MCF 10A (cell line): Measurements from ENCODE around the gene PDIK1L. TPM values are rescaled to one million over a fixed set of nuclear protein-coding genes. Genes with fewer than 3 reads are reported as not detected.

Source experiments
- BruUV-seq: library from RNA; stranded (reverse); fragments of 400-500 nt; replicated peaks from 2 replicates; lab custom pipeline; 2021; lab: Mats Ljungman, UMichigan
- CTCF ChIA-PET: fragments of 300-600 bp; sonication (Branson Sonifier 250); formaldehyde crosslinking; extraction: SDS; loops from one replicate; lab custom pipeline; 2021; ENCODE audit warnings: antibody characterized with exemption, inconsistent platforms; lab: Yijun Ruan, JAX
- POLR2A ChIA-PET: fragments of 300-600, 350-650 bp; sonication (Branson Sonifier 250); formaldehyde crosslinking; extraction: SDS; loops from one replicate; lab custom pipeline; 2020; ENCODE audit warnings: antibody characterized with exemption, inconsistent platforms; lab: Yijun Ruan, JAX
- DNase-seq: peaks from one replicate; pipeline ENCODE4 v3.0.0-alpha.2; 2018; ENCODE audit not compliant: unreplicated experiment
- H3K27ac Mint-ChIP-seq: one replicate; pipeline ENCODE4 v1.8.0; 2022; ENCODE audit warnings: mild to moderate bottlenecking, low read depth, mixed read lengths; ENCODE audit not compliant: unreplicated experiment
- H3K27me3 Mint-ChIP-seq: one replicate; pipeline ENCODE4 v1.8.0; 2022; ENCODE audit warnings: mixed read lengths; ENCODE audit not compliant: insufficient read depth, unreplicated experiment
- H3K36me3 Mint-ChIP-seq: one replicate; pipeline ENCODE4 v1.8.0; 2022; ENCODE audit warnings: mild to moderate bottlenecking, moderate library complexity, mixed read lengths; ENCODE audit not compliant: insufficient read depth, unreplicated experiment
- H3K4me1 Mint-ChIP-seq: one replicate; pipeline ENCODE4 v1.8.0; 2022; ENCODE audit warnings: mixed read lengths; ENCODE audit not compliant: insufficient read depth, unreplicated experiment
- H3K4me3 Mint-ChIP-seq: one replicate; pipeline ENCODE4 v1.8.0; 2022; ENCODE audit warnings: mild to moderate bottlenecking, moderate library complexity, mixed read lengths; ENCODE audit not compliant: unreplicated experiment
- H3K9me3 Mint-ChIP-seq: one replicate; pipeline ENCODE4 v1.8.0; 2022; ENCODE audit warnings: mixed read lengths; ENCODE audit not compliant: unreplicated experiment
- intact Hi-C: fragments of 100-400 bp; cut with micrococcal nuclease; formaldehyde crosslinking; loops from 2 replicates; pipeline ENCODE4 v1.14.1; 2022
- total RNA-seq: library from RNA; stranded (reverse); gene quantifications from 2 replicates; pipeline ENCODE4 v1.2.3, GENCODE V29; 2022
- TF ChIP-seq, protein P1 (sequence below): fragments of 200-600 bp; IDR thresholded peaks from one replicate; pipeline ENCODE4 v1.8.0; 2022; ENCODE audit warnings: antibody characterized with exemption, mild to moderate bottlenecking; ENCODE audit not compliant: unreplicated experiment

The PDIK1L gene
- total RNA-seq, 1 experiment from 2014 or later = 10.9 TPM

DNA sequence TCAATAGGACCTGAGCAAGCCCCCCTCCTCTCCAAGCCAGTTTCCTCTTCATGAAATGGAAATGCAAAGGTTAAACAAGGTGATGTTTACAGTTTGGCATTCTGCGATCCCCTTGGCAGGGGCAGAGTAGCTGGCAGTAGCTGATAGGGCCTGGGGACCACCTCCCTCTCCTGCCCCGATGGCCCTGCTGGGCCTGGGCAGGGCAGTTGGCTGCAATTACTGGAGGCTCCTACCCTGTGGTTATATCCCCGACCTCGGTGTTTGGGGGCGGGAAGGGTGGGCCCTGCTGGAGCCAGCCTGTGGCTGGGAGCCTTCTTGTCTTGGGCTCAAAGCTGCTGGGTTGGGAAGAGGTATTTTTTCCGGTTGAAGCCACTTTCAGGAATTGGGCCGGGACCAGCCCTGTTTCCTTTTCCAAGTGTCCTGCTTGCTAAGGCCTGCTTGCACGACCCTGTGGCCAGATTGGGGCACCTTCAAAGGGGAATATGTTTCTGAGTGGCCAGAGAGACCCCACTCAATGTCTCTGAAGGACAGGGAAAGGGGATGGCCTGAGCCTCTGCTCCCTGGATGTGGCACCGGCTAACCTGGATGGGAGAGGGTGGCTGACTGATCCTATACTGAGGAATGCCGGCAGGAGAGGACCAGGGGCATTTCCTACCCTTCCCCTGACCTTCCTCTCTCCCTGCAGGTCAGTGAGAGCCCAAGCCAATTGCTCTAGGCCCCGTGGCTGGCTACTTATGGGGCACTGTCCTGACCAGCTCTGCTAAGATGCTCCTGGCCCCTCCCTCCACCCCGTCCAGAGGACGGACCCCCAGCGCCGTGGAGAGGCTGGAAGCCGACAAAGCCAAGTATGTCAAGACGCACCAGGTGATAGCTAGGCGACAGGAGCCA lies 49.1 kb downstream of the PDIK1L start:
- TF ChIP-seq, protein P1, sequence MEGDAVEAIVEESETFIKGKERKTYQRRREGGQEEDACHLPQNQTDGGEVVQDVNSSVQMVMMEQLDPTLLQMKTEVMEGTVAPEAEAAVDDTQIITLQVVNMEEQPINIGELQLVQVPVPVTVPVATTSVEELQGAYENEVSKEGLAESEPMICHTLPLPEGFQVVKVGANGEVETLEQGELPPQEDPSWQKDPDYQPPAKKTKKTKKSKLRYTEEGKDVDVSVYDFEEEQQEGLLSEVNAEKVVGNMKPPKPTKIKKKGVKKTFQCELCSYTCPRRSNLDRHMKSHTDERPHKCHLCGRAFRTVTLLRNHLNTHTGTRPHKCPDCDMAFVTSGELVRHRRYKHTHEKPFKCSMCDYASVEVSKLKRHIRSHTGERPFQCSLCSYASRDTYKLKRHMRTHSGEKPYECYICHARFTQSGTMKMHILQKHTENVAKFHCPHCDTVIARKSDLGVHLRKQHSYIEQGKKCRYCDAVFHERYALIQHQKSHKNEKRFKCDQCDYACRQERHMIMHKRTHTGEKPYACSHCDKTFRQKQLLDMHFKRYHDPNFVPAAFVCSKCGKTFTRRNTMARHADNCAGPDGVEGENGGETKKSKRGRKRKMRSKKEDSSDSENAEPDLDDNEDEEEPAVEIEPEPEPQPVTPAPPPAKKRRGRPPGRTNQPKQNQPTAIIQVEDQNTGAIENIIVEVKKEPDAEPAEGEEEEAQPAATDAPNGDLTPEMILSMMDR = no peak
- intact Hi-C loops = no loop called here
- BruUV-seq = no TSS peak
- no peaks in the 10 kb centered on the region for H3K36me3 Mint-ChIP-seq
- no peak overlapping the region for H3K4me3 Mint-ChIP-seq
- CTCF ChIA-PET = interaction anchor here (1.1 to 1.2 kb wide), 2 partner anchors 9 to 15 kb away, joined by 3 to 4 read pairs; partner anchors contain the start of gene ZNF593
- no peaks in the 10 kb centered on the region for H3K9me3 Mint-ChIP-seq
- DNase-seq = no peak
- POLR2A ChIA-PET = no interaction called here
- no peak overlapping the region for H3K27ac Mint-ChIP-seq
- no peaks in the 10 kb centered on the region for H3K4me1 Mint-ChIP-seq
- no peaks in the 10 kb centered on the region for H3K27me3 Mint-ChIP-seq

DNA sequence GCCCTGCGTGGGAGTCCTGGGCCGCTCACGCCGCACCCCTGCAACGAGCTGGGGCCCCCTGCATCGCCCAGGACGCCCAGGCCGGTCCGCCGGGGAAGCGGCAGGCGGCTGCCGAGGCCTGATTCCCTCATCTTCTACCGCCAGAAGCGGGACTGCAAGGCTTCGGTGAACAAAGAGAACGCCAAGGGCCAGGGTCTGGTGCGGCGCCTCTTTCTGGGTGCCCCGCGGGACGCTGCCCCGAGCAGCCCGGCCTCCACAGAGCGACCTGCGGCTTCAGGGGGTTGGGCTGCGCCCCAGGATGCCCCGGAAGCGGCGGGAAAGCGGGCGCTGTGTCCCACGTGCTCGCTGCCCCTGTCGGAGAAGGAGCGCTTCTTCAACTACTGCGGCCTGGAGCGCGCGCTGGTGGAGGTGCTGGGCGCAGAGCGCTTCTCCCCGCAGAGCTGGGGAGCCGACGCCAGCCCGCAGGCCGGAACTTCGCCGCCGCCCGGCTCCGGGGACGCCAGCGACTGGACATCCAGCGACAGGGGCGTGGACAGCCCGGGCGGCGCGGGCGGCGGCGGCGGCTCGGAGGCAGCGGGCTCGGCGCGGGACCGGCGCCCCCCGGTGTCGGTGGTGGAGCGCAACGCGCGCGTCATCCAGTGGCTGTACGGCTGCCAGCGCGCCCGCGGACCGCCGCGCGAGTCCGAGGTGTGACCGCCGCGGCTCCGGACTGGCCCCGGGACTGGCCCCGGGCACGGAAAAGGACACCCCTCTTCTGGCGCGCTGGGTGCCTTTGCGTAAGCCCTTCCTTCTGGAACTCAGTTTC lies 50.0 kb downstream of the PDIK1L start:
- POLR2A ChIA-PET = interaction anchor here (1.2 kb wide), 1 partner anchor 126 kb away, joined by 3 read pairs; no protein-coding TSS in a partner anchor
- Mint-ChIP-seq H3K36me3 (no peaks in the 10 kb centered on the region), H3K27ac (no peak overlapping the region), H3K9me3 (no peaks in the 10 kb centered on the region), H3K27me3 (no peaks in the 10 kb centered on the region), H3K4me3 (peak overlapping the region; percentile 26), H3K4me1 (no peaks in the 10 kb centered on the region)
- BruUV-seq = no TSS peak
- DNase-seq = no peak
- intact Hi-C loops = no loop called here
- CTCF ChIA-PET = interaction anchor here (1.1 to 2.0 kb wide), 3 partner anchors 8 to 72 kb away, joined by 3 to 6 read pairs (median 4); partner anchors contain the start of genes CEP85 and ZNF593
- TF ChIP-seq, protein P1 = no peak

DNA sequence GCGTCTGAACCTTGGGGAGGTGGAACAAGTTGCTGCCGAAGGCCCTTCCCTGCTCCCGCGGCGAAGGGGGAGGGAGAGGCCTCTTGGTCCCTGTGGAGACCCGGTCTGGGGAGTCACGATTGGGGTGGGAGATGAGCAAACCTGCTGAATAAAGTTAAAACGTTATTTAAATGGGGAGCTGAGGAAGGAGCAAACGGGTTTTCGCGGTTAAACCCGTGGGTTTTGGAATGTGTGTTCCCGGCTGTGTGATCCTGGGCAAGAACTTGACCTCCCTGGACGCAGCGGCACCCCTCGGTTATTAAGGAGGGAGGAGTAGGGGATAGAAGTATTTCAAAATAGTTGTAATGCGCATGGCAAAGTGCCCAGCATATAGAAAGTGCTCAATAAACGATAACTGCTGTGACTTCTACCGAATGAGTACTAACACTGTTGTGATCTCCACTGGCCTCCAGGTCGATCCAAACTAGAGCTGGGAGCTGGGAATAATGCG lies 50.6 kb downstream of the PDIK1L start:
- Mint-ChIP-seq H3K4me3 (peak overlapping the region; percentile 26), H3K9me3 (no peaks in the 10 kb centered on the region), H3K27ac (no peak overlapping the region), H3K36me3 (no peaks in the 10 kb centered on the region), H3K27me3 (no peaks in the 10 kb centered on the region), H3K4me1 (no peaks in the 10 kb centered on the region)
- no peak for DNase-seq
- intact Hi-C loops = no loop called here
- TF ChIP-seq, protein P1 = no peak
- BruUV-seq = no TSS peak
- POLR2A ChIA-PET = interaction anchor here (1.2 kb wide), 1 partner anchor 126 kb away, joined by 3 read pairs; no protein-coding TSS in a partner anchor
- CTCF ChIA-PET = interaction anchor here (0.6 to 2.0 kb wide), 7 partner anchors 7 to 317 kb away, joined by 3 to 6 read pairs (median 4); partner anchors contain the start of genes CEP85 and ZNF593
